Suppressor macrophage treated with lipopolysaccharide for 4 hours (primary cell): ENCODE data around the gene RALGPS2.
A peak's percentile ranks its signal among the peaks of the same experiment; 100 is the strongest.

Experiments
- DNase-seq: peaks from one replicate; pipeline ENCODE4 v3.0.0-alpha.2; 2020

RALGPS2 gene

GRCh38 chr1:178724728-178725465 lies at the start of gene RALGPS2:
RALGPS2 (plus strand) TSS chr1:178725244; CDS start chr1:178776765, 51,521 bp downstream.
- DNase-seq = peak; percentile 76

GRCh38 chr1:178679237-178679636 lies 45.8 kb upstream of the RALGPS2 start:
- DNase-seq = no peak

GRCh38 chr1:178682429-178682828 lies 42.6 kb upstream of the RALGPS2 start:
- DNase-seq = no peak

GRCh38 chr1:178682886-178683285 lies 42.2 kb upstream of the RALGPS2 start:
- no peak for DNase-seq

- no peak for DNase-seq
Measured at GRCh38 chr1:178683291-178683690, 41.8 kb upstream of the RALGPS2 start.

GRCh38 chr1:178684111-178684510 lies 40.9 kb upstream of the RALGPS2 start:
- no peak for DNase-seq

- DNase-seq = no peak
Measured at GRCh38 chr1:178684542-178685000, 40.5 kb upstream of the RALGPS2 start.

GRCh38 chr1:178686407-178686806 lies 38.6 kb upstream of the RALGPS2 start:
- no peak for DNase-seq

- DNase-seq = no peak
Measured at GRCh38 chr1:178688244-178688643, 36.8 kb upstream of the RALGPS2 start.

GRCh38 chr1:178689769-178690168 lies 35.3 kb upstream of the RALGPS2 start:
- no peak for DNase-seq

GRCh38 chr1:178690496-178690895 lies 34.5 kb upstream of the RALGPS2 start:
- DNase-seq = no peak

- peak; percentile 16 for DNase-seq
Measured at GRCh38 chr1:178692564-178693327, 32.3 kb upstream of the RALGPS2 start.

GRCh38 chr1:178693366-178693765 lies 31.7 kb upstream of the RALGPS2 start:
- no peak for DNase-seq

GRCh38 chr1:178694923-178695525 lies 30.0 kb upstream of the RALGPS2 start:
- DNase-seq = no peak

GRCh38 chr1:178702146-178702545 lies 22.9 kb upstream of the RALGPS2 start:
- DNase-seq = no peak

GRCh38 chr1:178704833-178705232 lies 20.2 kb upstream of the RALGPS2 start:
- no peak for DNase-seq

- DNase-seq = no peak
Measured at GRCh38 chr1:178706432-178706831, 18.6 kb upstream of the RALGPS2 start.

- no peak for DNase-seq
Measured at GRCh38 chr1:178713259-178713658, 11.8 kb upstream of the RALGPS2 start.

GRCh38 chr1:178714453-178714852 lies 10.6 kb upstream of the RALGPS2 start:
- no peak for DNase-seq

- no peak for DNase-seq
Measured at GRCh38 chr1:178716111-178716510, 8.9 kb upstream of the RALGPS2 start.

- DNase-seq = no peak
Measured at GRCh38 chr1:178718520-178718919, 6.5 kb upstream of the RALGPS2 start.

GRCh38 chr1:178723546-178723945 lies 1.5 kb upstream of the RALGPS2 start:
- DNase-seq = no peak

GRCh38 chr1:178724376-178724727 lies 692 bp upstream of the RALGPS2 start:
- DNase-seq = no peak
